Measurements from ENCODE around the gene HIC2. TPM values are rescaled to one million over a fixed set of nuclear protein-coding genes. Genes with fewer than 3 reads are reported as not detected.
A peak's percentile ranks its signal among the peaks of the same experiment; 100 is the strongest.
"Not testable (repeated sequence)": the region's sequence is repeated elsewhere in the genome, so short reads cannot be mapped to it uniquely, and the experiment has no call there.

The HIC2 gene
- total RNA-seq, 6 experiments from 2014 or later, result 0.88 to 1.9 (median 1.4) TPM

GRCh38 chr22:21450320-21450831, 33.2 kb downstream of the HIC2 start:
- no peak for TF ChIP-seq POLR2A (IDR thresholded peaks at IDR 0.05)
- no peak for TF ChIP-seq CTCF (IDR thresholded peaks at IDR 0.05)
- Histone ChIP-seq H3K27ac (no peak overlapping the region), H3K4me3 (no peak overlapping the region), H3K9me3 (no peaks in the 10 kb centered on the region), H3K4me1 (peaks cover 0 to 5% (median under 1%) of the 10 kb centered on the region in 4 donors), H3K36me3 (peaks cover 0 to 4% (median under 1%) of the 10 kb centered on the region in 4 donors), H3K27me3 (no peaks in the 10 kb centered on the region)
- DNase-seq (peak in 1 of 3 donors; percentile 41), ATAC-seq (no peak)
- WGBS (ENCODE audit: insufficient coverage, low coverage, low lambda C conversion rate, missing lambda C conversion rate), result 76% methylated on average over 9 of the region's 19 CpGs
- intact Hi-C loops (cut with DNase I), result no loop called here

DNA sequence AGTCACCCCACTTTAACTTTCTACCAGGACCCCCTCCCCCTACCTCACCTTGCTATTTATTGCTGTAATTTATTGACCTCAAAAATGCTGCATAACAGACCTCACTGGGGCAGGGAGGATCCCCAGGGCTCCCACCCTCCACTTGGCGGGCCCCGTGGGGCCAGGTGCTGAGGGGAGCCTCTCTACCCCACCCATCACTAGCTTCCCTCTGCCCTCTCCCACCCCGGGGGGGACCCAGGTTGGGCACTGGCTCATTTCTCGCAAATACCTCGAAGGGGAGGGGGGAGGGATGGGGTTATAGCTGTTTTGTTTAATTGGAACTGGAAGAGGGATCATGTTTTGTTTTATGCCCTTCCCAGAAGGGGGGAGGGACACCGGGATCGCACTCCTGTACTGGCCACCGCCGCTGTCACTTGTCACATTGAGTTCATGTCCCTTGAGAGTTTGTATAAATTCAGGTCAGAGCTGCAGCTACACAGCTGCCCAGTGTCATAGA, 33.7 kb downstream of the HIC2 start:
- Histone ChIP-seq H3K9me3 (no peaks in the 10 kb centered on the region), H3K27me3 (no peaks in the 10 kb centered on the region), H3K36me3 (peaks cover 0 to 4% (median under 1%) of the 10 kb centered on the region in 4 donors), H3K4me1 (peaks cover 0 to 11% (median 4%) of the 10 kb centered on the region in 4 donors), H3K4me3 (no peak overlapping the region), H3K27ac (no peak overlapping the region)
- WGBS (ENCODE audit: insufficient coverage, low coverage, low lambda C conversion rate, missing lambda C conversion rate), result 81% methylated on average over 6 of the region's 9 CpGs
- no peak for TF ChIP-seq CTCF (IDR thresholded peaks at IDR 0.05)
- TF ChIP-seq POLR2A (IDR thresholded peaks at IDR 0.05), result no peak
- intact Hi-C loops (cut with DNase I), result no loop called here
- peak in 1 of 3 donors; percentile 37 for DNase-seq
- ATAC-seq, result no peak

GRCh38 chr22:21451545-21452520, 34.7 kb downstream of the HIC2 start:
- 74% methylated on average over 5 of the region's 7 CpGs for WGBS (ENCODE audit: insufficient coverage, low coverage, low lambda C conversion rate, missing lambda C conversion rate)
- DNase-seq, result peak in 1 of 3 donors; percentile 27
- ATAC-seq, result no peak

GRCh38 chr22:21452666-21453065, 35.5 kb downstream of the HIC2 start:
- DNase-seq; H3K27me3 ChIP-seq; H3K4me3 ChIP-seq; H3K9me3 ChIP-seq; ATAC-seq; intact Hi-C loops (cut with DNase I); H3K27ac ChIP-seq; H3K36me3 ChIP-seq: not testable (repeated sequence)
- WGBS (ENCODE audit: insufficient coverage, low coverage, low lambda C conversion rate, missing lambda C conversion rate), result 95% methylated on average over 4 of the region's 4 CpGs
- peaks cover 0 to 28% (median 12%) of the 10 kb centered on the region in 4 donors for H3K4me1 ChIP-seq

More at GRCh38 chr22:21451545-21452520, 34.7 kb downstream of the HIC2 start:
- Histone ChIP-seq H3K27ac (no peak overlapping the region), H3K36me3 (no peaks in the 10 kb centered on the region), H3K9me3 (no peaks in the 10 kb centered on the region), H3K4me1 (peaks cover 0 to 20% (median 8%) of the 10 kb centered on the region in 4 donors), H3K4me3 (no peak overlapping the region), H3K27me3 (no peaks in the 10 kb centered on the region)
- intact Hi-C loops (cut with DNase I), result no loop called here
- no peak for TF ChIP-seq CTCF (IDR thresholded peaks at IDR 0.05)
- no peak for TF ChIP-seq POLR2A (IDR thresholded peaks at IDR 0.05)

DNA sequence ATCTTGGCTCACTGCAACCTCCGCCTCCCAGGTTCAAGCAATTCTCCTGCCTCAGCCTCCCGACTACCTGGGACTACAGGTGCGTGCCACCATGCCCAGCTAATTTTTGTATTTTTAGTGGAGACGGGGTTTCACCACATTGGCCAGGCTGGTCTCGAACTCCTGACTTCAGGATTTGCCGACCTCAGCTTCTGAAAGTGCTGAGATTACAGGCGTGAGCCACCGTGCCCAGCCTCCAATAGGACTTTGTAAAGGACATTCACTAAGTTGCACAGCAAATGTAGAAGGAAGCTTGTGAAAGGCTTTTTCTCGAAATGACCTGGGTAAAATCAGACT, 37.8 kb downstream of the HIC2 start:
- H3K9me3 ChIP-seq; H3K36me3 ChIP-seq; H3K27ac ChIP-seq; intact Hi-C loops (cut with DNase I); DNase-seq; H3K4me3 ChIP-seq; ATAC-seq; H3K27me3 ChIP-seq: not testable (repeated sequence)
- 91% methylated on average over 8 of the region's 9 CpGs for WGBS (ENCODE audit: insufficient coverage, low coverage, low lambda C conversion rate, missing lambda C conversion rate)
- peaks cover 0 to 32% (median 14%) of the 10 kb centered on the region in 4 donors for H3K4me1 ChIP-seq
